Transverse colon (tissue), 4 donors: Measurements from ENCODE around the gene CYFIP1. TPM values are rescaled to one million over a fixed set of nuclear protein-coding genes. Genes with fewer than 3 reads are reported as not detected.

Source experiments
- DNase-seq: peaks from one replicate; pipeline ENCODE4 v3.0.0-alpha.2; 2019
- H3K27ac ChIP-seq, 4 donors: fragments of 200-600 bp; sonication (generic); 2 replicates each; pipeline ENCODE4 v1.5.1; 2016 to 2018; ENCODE audit warnings: inconsistent platforms in 4 of 4
- H3K27me3 ChIP-seq: fragments of 200-600 bp; sonication (generic); 2 replicates; pipeline ENCODE4 v1.5.1; 2017; ENCODE audit warnings: inconsistent platforms
- H3K36me3 ChIP-seq, 4 donors: fragments of 200-600 bp; sonication (generic); 2 replicates each; pipeline ENCODE4 v1.5.1; 2017 to 2019; ENCODE audit warnings: inconsistent platforms in 4 of 4
- H3K4me1 ChIP-seq, 4 donors: fragments of 200-600 bp; sonication (generic); 2 replicates each; pipeline ENCODE4 v1.5.1; 2017 to 2020; ENCODE audit warnings: inconsistent platforms in 4 of 4
- H3K4me3 ChIP-seq, 4 donors: fragments of 200-600 bp; sonication (generic); 1 replicate in 1 of 4; 2 replicates in 3 of 4; pipeline versions ENCODE4 v1.5.1 to v1.6.1; 2017 to 2019; ENCODE audit warnings: inconsistent platforms in 4 of 4
- H3K9me3 ChIP-seq, 2 donors: fragments of 200-600 bp; sonication (generic); 2 replicates each; pipeline ENCODE4 v1.5.1; 2017 to 2019; ENCODE audit warnings: inconsistent platforms in 2 of 2
- EP300 ChIP-seq: sonication (generic); formaldehyde crosslinking; IDR thresholded peaks from one replicate; pipeline ENCODE4 v1.6.1; 2017; ENCODE audit warnings: antibody characterized with exemption, low read depth
- POLR2A ChIP-seq: fragments of 450-650 bp; IDR thresholded peaks from one replicate; pipeline ENCODE4 v1.6.1; 2016; ENCODE audit warnings: antibody characterized with exemption, mild to moderate bottlenecking, moderate library complexity
- POLR2AphosphoS5 ChIP-seq, 3 donors: sonication (generic); formaldehyde crosslinking; IDR thresholded peaks; one replicate each; pipeline ENCODE4 v1.6.1; 2016; ENCODE audit warnings: antibody characterized with exemption in 3 of 3
- WGBS, 2 donors: methylation state at CpG; one replicate each; pipeline ENCODE4 v1.1.5; 2018; ENCODE audit warnings: low coverage in 1 of 2; 5-methylcytosine and 5-hydroxymethylcytosine counted together
- in situ Hi-C, 4 donors: fragments of 200-750 bp; cut with MboI; loops; one replicate each; pipeline versions ENCODE4 v1.15.0 to v1.15.1; 2017; ENCODE audit warnings: low sequenced_read_pairs in 3 of 4, low pct_ligation_motif_present in 1 of 4, low pct_unique_long_range_greater_than_20kb in 1 of 4
- intact Hi-C: fragments of 100-400 bp; cut with DNase I; formaldehyde crosslinking; loops from one replicate; pipeline ENCODE4 v1.15.1; 2023; ENCODE audit warnings: low total_unique reads
- total RNA-seq, 4 donors: library from RNA; depleted of rRNA; stranded (reverse); fragments of >200 nt; gene quantifications; one replicate each; pipeline ENCODE4 v1.1.0, GENCODE V29; 2016
- TF ChIP-seq, protein P1 (sequence below), 5 experiments: fragments of 200-600 bp in 3 of 5; fragments of 450-650 bp in 2 of 5; sonication (generic) in 3 of 5; IDR thresholded peaks; 1 replicate in 2 of 5; 2 replicates in 3 of 5; pipeline ENCODE4 v1.5.1; 2016 to 2017; ENCODE audit warnings: antibody characterized with exemption in 5 of 5, inconsistent platforms in 3 of 5, mild to moderate bottlenecking in 2 of 5, moderate library complexity in 1 of 5

CYFIP1 gene
- total RNA-seq, 4 donors from 2014 or later = 63.7 to 201 (median 171) TPM

- Histone ChIP-seq H3K36me3 (peaks cover 0 to 25% (median 6%) of the 10 kb centered on the region in 4 donors), H3K9me3 (no peaks in the 10 kb centered on the region), H3K27ac (no peak overlapping the region), H3K27me3 (no peaks in the 10 kb centered on the region), H3K4me3 (no peak overlapping the region), H3K4me1 (peaks cover 0 to 6% (median 0%) of the 10 kb centered on the region in 4 donors)
- intact Hi-C loops (no loop called here), in situ Hi-C loops (no loop called here)
- DNase-seq = no peak
- TF ChIP-seq, protein P1, sequence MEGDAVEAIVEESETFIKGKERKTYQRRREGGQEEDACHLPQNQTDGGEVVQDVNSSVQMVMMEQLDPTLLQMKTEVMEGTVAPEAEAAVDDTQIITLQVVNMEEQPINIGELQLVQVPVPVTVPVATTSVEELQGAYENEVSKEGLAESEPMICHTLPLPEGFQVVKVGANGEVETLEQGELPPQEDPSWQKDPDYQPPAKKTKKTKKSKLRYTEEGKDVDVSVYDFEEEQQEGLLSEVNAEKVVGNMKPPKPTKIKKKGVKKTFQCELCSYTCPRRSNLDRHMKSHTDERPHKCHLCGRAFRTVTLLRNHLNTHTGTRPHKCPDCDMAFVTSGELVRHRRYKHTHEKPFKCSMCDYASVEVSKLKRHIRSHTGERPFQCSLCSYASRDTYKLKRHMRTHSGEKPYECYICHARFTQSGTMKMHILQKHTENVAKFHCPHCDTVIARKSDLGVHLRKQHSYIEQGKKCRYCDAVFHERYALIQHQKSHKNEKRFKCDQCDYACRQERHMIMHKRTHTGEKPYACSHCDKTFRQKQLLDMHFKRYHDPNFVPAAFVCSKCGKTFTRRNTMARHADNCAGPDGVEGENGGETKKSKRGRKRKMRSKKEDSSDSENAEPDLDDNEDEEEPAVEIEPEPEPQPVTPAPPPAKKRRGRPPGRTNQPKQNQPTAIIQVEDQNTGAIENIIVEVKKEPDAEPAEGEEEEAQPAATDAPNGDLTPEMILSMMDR (IDR thresholded peaks at IDR 0.05) = no peak
- TF ChIP-seq POLR2AphosphoS5 (IDR thresholded peaks at IDR 0.05) (no peak), POLR2A (no peak), EP300 (no peak)
- 92 to 97% methylated on average over 5 to 33 of the region's 33 CpGs for WGBS, 2 donors
Observed at GRCh38 chr15:22891426-22892210, 88.5 kb downstream of the CYFIP1 start.

DNA sequence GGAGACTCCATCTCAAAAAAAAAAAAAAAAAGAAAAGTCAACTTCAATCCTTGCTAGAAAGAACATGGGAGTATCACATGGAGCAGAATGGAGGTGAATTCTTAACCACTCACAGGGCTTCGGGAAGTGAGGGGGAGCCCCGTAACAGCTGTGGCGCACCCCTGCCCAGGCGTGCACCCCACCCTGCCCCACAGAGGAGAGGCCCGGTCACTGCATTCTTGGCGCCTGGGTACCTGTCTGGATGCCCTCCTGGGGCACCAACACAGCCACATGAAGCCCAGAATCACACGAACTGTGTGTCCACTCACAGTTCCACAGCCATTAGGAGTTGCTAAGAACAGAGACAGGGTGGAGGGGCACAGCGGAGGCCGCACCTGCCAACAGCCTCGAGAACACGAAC, 89.9 kb downstream of the CYFIP1 start:
- Histone ChIP-seq H3K4me1 (peaks cover 0 to 3% (median under 1%) of the 10 kb centered on the region in 4 donors), H3K4me3 (no peak overlapping the region), H3K9me3 (no peaks in the 10 kb centered on the region), H3K27ac (no peak overlapping the region), H3K27me3 (no peaks in the 10 kb centered on the region), H3K36me3 (peaks cover 0 to 25% (median 6%) of the 10 kb centered on the region in 4 donors)
- in situ Hi-C loops (no loop called here), intact Hi-C loops (no loop called here)
- DNase-seq = no peak
- no peak for TF ChIP-seq EP300
- no peak for TF ChIP-seq POLR2AphosphoS5 (IDR thresholded peaks at IDR 0.05)
- WGBS, 2 donors = 94% methylated on average over 11 of the region's 11 CpGs; no CpG with 5 or more reads in 1 of the 2 donors

DNA sequence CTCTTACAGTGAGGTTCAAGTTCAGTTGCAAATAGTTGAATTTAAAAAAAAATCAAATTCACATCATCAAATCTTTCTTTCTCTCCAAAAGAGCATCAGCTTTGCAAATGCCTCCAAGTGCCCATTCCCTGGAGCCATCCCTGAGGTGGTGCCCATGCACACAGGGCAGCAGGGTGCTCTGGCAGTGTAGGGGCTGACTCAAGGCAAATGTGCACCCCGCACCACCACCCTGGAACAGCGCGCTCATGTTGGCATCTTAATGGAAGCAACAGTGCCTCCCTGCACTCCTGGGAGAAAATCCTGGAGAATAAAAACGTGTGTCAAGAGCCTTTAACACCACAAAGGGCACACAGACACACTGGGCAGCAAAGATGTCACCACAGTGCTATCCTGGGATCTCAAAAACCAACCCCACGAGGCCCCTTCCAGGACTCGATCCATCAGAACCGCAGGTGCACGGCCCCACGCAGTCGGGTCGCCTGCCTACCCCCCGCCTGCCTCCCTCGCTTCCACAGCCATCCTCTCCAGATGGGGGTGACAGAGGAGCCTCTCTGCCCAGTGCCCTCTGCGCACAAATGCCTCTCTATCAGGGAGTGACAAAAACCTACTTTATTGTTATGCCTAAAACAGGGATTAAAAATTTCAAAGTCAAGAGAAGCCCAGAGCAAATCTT, 90.9 kb downstream of the CYFIP1 start:
- TF ChIP-seq POLR2AphosphoS5 (IDR thresholded peaks at IDR 0.05) (no peak), POLR2A (no peak), EP300 (no peak)
- TF ChIP-seq, protein P1 (IDR thresholded peaks at IDR 0.05) = no peak
- Histone ChIP-seq H3K36me3 (peaks cover 0 to 25% (median 6%) of the 10 kb centered on the region in 4 donors), H3K27me3 (no peaks in the 10 kb centered on the region), H3K4me3 (no peak overlapping the region), H3K4me1 (peaks cover 0 to 13% (median 4%) of the 10 kb centered on the region in 4 donors), H3K27ac (no peak overlapping the region), H3K9me3 (no peaks in the 10 kb centered on the region)
- intact Hi-C loops (no loop called here), in situ Hi-C loops (no loop called here)
- WGBS, 2 donors = 80 to 92% methylated on average over 2 to 14 of the region's 14 CpGs
- DNase-seq = no peak

DNA sequence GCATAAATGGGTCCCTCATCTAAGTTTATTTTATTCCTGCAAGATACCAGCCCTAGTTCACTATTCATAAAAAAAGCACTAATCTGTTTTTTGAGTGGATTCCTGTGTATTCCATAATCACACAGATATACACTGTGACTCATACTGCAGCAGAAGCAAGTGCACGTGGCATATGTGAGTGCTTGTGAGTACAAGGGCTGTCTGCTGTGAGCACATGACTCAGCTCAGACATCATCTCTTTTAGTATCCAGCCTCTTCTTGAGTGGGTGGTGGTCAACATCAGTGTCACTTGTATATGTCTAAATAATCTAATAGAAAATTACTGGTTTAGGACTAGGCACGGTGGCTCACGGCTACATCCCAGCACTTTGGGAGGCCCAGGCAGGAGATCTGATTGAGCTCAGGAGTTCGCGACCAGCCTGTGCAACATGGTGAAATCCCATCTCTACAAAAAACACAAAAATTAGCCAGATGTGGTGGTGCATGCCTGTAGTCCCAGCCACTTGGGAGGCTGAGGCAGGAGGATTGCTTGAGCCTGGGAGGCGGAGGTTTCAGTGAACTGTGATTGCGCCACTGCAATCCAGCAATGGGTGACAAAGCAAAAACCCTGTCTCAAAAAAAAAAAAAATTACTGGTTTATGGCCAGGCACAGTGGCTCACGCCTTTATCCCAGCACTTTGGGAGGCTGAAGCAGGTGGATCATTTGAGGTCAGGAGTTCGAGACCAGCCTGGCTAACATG, 91.9 kb downstream of the CYFIP1 start:
- no peak for DNase-seq
- no peak overlapping the region for H3K4me3 ChIP-seq
- H3K36me3 ChIP-seq = peaks cover 0 to 25% (median 6%) of the 10 kb centered on the region in 4 donors
- in situ Hi-C loops = no loop called here
- H3K27me3 ChIP-seq = no peaks in the 10 kb centered on the region
- peaks cover 0 to 15% (median 5%) of the 10 kb centered on the region in 4 donors for H3K4me1 ChIP-seq
- intact Hi-C loops = no loop called here
- TF ChIP-seq POLR2AphosphoS5 (IDR thresholded peaks at IDR 0.05) = no peak
- TF ChIP-seq, protein P1 (IDR thresholded peaks at IDR 0.05) = no peak
- no peak for TF ChIP-seq EP300
- TF ChIP-seq POLR2A = no peak
- 80 to 88% methylated on average over 3 to 9 of the region's 9 CpGs for WGBS, 2 donors
- no peaks in the 10 kb centered on the region for H3K9me3 ChIP-seq
- peak overlapping the region in 1 of 4 donors; percentile 46 for H3K27ac ChIP-seq
